SIG-M5 (cell line): ENCODE results near the gene GPANK1.

Experiments used
- DNase-seq: peaks from one replicate; lab custom pipeline; 2025; lab: John Stamatoyannopoulos, UW

GPANK1 gene

GRCh38 chr6:31639449-31639861, 25.3 kb downstream of the GPANK1 start:
- DNase-seq = no peak

- no peak for DNase-seq
Observed at GRCh38 chr6:31639043-31639442, 25.8 kb downstream of the GPANK1 start.

- no peak for DNase-seq
Observed at GRCh38 chr6:31636698-31637596, 27.9 kb downstream of the GPANK1 start.

- no peak for DNase-seq
Observed at GRCh38 chr6:31634969-31635575, 29.7 kb downstream of the GPANK1 start.

GRCh38 chr6:31634131-31634530, 30.7 kb downstream of the GPANK1 start:
- no peak for DNase-seq

GRCh38 chr6:31633447-31633846, 31.4 kb downstream of the GPANK1 start:
- no peak for DNase-seq

GRCh38 chr6:31632279-31632946, 32.4 kb downstream of the GPANK1 start:
- DNase-seq = no peak

GRCh38 chr6:31631681-31632278, 33.0 kb downstream of the GPANK1 start:
- DNase-seq = no peak

- no peak for DNase-seq
Observed at GRCh38 chr6:31631209-31631608, 33.6 kb downstream of the GPANK1 start.

- DNase-seq = no peak
Observed at GRCh38 chr6:31630177-31630934, 34.4 kb downstream of the GPANK1 start.

GRCh38 chr6:31629014-31629413, 35.8 kb downstream of the GPANK1 start:
- no peak for DNase-seq

GRCh38 chr6:31627690-31628287, 37.0 kb downstream of the GPANK1 start:
- DNase-seq = no peak

- no peak for DNase-seq
Observed at GRCh38 chr6:31626952-31627351, 37.8 kb downstream of the GPANK1 start.

- no peak for DNase-seq
Observed at GRCh38 chr6:31624070-31624469, 40.7 kb downstream of the GPANK1 start.

- DNase-seq = peak; percentile 23
Observed at GRCh38 chr6:31622684-31623091, 42.1 kb downstream of the GPANK1 start.

- DNase-seq = no peak
Observed at GRCh38 chr6:31621991-31622390, 42.8 kb downstream of the GPANK1 start.

- no peak for DNase-seq
Observed at GRCh38 chr6:31621320-31621939, 43.4 kb downstream of the GPANK1 start.

- DNase-seq = no peak
Observed at GRCh38 chr6:31620586-31621319, 44.0 kb downstream of the GPANK1 start, which contains the start of gene PRRC2A. Gene PRRC2A (plus strand): TSS chr6:31620715. CDS start chr6:31622790, 2,075 bp downstream.

- DNase-seq = peak; percentile 95
Observed at GRCh38 chr6:31619805-31620585, 44.8 kb downstream of the GPANK1 start.
